CD4-positive, alpha-beta T cell treated with Interleukin-4 for 1 hour (primary cell): ENCODE data around the gene KDM3B.
"Not testable (repeated sequence)": the region's sequence is repeated elsewhere in the genome, so short reads cannot be mapped to it uniquely, and the experiment has no call there.

Experiments used
- DNase-seq, 2 donors: peaks; one replicate each; pipeline ENCODE4 v3.0.0-alpha.2; 2020 to 2022

Gene KDM3B, protein sequence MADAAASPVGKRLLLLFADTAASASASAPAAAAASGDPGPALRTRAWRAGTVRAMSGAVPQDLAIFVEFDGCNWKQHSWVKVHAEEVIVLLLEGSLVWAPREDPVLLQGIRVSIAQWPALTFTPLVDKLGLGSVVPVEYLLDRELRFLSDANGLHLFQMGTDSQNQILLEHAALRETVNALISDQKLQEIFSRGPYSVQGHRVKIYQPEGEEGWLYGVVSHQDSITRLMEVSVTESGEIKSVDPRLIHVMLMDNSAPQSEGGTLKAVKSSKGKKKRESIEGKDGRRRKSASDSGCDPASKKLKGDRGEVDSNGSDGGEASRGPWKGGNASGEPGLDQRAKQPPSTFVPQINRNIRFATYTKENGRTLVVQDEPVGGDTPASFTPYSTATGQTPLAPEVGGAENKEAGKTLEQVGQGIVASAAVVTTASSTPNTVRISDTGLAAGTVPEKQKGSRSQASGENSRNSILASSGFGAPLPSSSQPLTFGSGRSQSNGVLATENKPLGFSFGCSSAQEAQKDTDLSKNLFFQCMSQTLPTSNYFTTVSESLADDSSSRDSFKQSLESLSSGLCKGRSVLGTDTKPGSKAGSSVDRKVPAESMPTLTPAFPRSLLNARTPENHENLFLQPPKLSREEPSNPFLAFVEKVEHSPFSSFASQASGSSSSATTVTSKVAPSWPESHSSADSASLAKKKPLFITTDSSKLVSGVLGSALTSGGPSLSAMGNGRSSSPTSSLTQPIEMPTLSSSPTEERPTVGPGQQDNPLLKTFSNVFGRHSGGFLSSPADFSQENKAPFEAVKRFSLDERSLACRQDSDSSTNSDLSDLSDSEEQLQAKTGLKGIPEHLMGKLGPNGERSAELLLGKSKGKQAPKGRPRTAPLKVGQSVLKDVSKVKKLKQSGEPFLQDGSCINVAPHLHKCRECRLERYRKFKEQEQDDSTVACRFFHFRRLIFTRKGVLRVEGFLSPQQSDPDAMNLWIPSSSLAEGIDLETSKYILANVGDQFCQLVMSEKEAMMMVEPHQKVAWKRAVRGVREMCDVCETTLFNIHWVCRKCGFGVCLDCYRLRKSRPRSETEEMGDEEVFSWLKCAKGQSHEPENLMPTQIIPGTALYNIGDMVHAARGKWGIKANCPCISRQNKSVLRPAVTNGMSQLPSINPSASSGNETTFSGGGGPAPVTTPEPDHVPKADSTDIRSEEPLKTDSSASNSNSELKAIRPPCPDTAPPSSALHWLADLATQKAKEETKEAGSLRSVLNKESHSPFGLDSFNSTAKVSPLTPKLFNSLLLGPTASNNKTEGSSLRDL (N-terminal part only)

DNA sequence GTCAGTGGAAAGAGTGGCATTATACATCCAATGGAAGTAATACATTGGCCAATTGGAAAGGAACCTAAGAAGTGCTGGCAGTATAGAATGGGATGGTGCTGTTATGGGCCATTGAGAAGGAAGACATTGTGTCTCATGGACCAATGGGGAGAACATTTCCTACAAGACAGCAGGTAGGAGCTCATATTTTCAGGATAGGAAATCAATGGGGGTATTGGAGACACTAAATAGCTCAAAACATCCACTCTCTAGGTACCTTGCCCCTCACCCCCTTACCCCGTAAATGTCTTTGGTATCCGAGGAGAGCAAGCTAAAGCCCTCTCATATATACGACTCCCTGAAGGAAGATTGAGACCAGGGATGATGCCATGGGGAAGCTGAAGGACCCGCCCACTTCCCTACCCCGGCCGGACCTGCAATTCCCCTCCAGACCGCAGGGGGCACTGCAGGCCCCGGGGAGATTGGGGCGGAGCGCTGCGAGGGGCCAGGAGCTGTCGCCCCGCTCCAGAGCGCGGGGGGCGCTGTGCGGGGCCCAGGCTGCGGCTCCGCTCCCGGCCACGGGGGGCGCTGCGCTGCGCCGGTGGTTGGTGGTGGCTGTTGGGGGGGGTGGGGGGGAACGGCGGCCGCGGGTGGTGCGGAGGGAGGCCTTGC, at the start of gene KDM3B:
TSS of gene KDM3B (plus strand) at position 615 of the 651 bp plus-strand sequence. CDS start 111 bp downstream, outside the sequence.
- DNase-seq = peak; percentile 92 to 95

GRCh38 chr5:138303372-138303771, 49.1 kb upstream of the KDM3B start:
- no peak for DNase-seq

- DNase-seq = no peak
Measured at GRCh38 chr5:138305797-138306196, 46.7 kb upstream of the KDM3B start.

DNA sequence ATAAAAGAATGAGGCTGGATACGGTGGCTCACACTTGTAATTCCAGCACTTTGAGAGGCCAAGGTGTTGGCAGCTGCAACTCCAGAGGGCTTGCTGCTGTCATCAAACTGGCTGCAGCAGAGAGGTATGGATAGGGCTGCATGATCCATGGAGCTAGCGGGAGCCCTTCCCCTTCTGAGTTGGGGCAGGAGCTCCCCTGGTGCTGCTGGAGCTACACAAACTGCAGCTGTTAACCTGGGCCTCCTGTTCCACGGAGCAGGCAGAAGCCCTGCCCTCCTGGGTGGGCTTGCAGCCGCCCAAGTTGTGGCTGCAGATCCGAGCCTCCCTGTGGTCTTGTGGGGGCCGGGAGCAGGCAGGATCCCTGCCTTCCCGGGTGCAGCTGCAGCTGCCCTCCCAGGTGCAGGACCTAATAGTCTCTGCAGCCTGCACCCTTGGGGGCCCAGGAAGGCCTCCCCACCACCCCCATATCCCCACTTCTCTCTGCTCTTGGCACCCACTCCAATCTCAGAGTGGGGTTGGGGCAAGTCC, 36.7 kb upstream of the KDM3B start:
- DNase-seq = no peak

DNA sequence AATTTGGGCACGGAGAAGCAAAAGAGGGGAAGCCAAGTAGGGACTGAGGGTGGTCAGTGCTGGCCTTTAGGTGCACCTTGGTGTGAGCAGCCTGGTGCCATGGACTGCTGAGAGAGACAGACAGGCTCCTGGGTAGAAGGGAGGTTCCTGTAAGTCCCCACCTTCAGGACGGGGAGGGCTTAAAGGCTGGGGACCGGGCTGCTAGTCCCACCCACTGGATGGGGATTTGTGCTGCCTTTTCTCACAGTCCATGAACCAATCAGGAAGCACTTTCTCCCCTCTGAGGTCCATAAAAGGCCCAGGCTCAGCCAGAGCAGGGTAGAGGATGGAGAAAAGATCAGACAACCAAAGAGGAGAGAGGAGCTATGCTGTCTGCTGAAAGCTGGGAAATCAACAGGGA, 36.1 kb upstream of the KDM3B start:
- DNase-seq = no peak

DNA sequence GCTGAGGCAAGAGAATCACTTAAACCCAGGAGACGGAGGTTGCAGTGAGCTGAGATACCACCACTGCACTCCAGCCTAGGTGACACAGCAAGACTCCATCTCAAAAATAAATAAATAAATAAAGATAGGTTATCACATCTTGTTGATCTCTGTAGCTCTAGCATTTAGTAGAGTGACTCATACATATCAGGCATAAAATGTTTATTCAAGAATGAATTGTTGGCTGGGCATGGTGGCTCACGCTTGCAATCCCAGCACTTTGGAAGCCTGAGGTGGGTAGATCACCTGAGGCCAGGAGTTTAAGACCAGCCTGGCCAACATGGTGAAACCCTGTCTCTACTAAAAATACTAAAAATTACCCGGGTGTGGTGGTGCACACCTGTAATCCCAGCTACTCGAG, 34.3 kb upstream of the KDM3B start:
- DNase-seq = not testable (repeated sequence)

DNA sequence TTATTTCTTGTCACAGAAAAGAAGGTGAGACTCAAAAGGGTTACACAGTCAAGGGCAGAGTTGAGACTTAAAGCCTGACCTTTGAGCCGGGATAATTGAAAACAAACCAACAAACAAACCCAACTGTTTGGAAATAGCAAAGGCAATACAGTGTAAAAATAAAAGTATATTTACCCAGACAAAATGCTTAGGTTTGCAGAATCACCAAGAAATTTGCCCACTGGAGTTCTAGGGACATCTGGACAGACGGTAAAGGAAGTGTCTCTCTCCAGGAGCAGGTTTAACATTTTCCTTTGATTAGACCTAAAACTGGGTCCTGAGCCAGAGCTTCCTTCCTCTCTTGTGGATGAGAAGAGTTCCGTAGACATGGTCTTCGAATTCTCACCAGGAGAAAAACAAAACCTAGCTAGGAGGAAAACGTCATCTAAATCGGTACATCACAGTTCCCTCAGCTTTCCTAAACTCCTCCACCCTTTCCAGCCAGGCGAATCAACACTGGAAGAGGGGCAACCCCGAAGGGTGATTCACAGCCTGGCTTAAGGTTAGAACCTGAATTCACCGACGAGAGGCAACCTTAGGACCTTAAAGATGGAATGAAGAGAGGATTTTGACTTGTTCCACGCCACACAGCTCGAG, 21.6 kb upstream of the KDM3B start:
- no peak for DNase-seq

DNA sequence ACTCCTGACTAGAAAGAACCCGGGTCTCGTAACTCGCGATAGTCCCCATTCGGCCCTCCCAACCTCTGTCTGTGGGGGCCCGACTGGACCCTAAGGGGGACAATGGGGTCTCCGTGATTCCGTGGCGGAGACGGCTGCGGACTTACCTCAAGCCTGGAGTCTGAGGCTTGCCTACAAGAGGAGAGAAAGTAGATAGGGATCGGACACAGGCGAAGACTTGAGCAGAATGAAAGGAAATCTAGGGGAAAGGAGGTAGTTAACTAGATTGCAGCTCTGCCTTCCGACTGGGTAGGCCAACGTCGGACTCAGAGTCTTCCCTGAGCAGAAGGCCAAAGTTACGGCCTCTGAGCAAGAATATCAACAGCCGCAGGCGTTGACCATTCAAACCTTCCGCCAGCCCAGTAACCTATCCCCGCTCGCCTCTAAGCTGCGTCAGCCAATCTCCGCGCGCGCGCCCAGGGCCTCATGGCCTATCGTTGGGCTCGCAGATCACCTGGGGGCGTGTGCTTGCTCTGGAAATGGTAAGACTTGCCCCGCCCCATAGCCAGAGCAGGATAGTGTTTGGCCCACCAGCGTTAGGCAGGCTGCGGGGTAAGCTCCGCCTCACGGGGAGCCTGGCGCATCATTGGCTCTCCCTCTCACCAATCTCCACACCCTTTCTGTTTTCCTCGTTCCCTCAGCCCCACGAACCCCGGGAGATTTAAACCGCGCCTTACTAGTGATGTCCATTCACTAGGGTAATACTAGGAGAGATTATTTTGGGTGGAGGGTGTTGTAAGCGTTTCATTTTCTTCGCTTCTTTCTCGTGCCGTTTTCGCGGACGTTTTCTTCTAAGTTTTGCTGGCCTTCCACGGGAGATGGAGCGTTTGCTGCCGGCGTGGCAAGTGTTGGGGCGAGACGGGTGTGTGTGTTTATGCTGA, 20.8 kb upstream of the KDM3B start, which contains the start of gene CDC25C:
TSS of gene CDC25C (minus strand) at position 356 of the 920 bp plus-strand sequence. CDS start 624 bp downstream, outside the sequence.
- DNase-seq = peak; percentile 98 to 99

DNA sequence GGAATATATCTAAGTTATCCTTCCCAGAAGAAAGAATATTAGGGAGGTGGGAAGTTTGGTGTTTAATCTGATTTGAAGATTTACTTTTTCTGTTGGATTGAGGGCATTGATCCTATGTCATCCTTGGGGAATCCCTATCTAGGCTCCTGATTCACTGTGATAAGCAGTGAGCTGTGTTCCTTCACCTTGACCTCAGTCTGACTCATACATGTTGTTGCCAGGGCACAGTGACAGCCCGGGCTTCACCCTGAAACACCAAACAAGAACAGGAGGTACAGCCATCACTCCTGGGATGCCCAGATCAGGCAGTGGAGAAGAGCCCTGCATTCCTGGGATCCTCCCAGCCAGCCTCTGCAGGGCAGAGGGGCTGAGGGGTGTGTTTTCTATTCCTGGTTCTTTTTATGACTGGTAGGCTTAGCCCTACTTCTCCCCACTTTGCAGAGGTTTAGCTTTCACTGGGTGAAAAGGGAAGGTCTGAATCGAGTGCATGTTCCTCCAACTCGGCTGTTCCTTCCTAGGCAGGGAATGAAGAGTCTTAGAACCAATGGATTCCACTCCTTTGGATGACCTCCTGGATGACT, 17.5 kb upstream of the KDM3B start:
- DNase-seq = no peak

- DNase-seq = peak; percentile 84 to 88
Measured at GRCh38 chr5:138336952-138337684, 15.4 kb upstream of the KDM3B start.

GRCh38 chr5:138337685-138338410, 14.6 kb upstream of the KDM3B start, which contains the start of gene FAM53C:
FAM53C (plus strand) TSS chr5:138338266; CDS start chr5:138341336, 3,070 bp downstream.
- peak; percentile 92 to 95 for DNase-seq

GRCh38 chr5:138338411-138339090, 13.9 kb upstream of the KDM3B start:
- no peak for DNase-seq

DNA sequence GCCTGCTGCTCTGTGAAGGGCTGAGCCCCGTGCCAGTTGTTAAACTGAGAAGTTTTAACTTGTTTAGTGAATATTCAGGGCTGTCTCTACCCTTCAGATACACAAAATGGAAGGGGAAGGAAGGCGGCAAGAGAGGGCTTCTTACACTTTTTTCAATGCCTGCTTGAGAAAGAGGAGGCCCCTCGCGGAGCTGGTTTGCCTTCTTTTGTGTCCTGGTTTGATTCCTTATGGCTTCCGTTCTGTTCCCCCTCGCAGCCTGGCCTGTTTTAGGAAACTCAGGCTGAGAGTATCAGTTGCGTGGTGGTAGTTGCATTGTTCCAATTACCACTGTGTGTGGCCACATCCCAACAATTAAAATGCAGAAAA, 13.4 kb upstream of the KDM3B start:
- DNase-seq = no peak

DNA sequence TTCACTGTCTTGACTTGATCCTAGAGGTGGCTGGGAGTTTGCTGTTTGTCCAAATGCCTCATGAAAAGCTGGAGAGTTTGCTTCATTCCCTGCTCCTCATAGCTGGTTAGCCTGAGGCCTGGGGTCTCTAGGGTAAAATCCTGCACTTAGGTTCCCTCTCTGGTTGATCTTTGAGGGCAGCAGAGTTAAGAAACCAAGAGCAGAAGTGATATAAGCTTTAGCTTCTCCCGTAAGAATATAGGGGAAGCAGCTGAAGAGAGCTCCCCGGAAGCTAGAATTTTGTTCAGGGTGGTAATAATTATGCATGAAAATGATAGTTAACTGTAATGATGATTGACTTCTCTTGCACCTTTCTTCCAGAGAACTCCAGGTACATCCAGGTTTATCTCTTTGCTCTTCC, 13.0 kb upstream of the KDM3B start:
- DNase-seq = no peak

GRCh38 chr5:138340008-138340407, 12.5 kb upstream of the KDM3B start:
- no peak for DNase-seq

DNA sequence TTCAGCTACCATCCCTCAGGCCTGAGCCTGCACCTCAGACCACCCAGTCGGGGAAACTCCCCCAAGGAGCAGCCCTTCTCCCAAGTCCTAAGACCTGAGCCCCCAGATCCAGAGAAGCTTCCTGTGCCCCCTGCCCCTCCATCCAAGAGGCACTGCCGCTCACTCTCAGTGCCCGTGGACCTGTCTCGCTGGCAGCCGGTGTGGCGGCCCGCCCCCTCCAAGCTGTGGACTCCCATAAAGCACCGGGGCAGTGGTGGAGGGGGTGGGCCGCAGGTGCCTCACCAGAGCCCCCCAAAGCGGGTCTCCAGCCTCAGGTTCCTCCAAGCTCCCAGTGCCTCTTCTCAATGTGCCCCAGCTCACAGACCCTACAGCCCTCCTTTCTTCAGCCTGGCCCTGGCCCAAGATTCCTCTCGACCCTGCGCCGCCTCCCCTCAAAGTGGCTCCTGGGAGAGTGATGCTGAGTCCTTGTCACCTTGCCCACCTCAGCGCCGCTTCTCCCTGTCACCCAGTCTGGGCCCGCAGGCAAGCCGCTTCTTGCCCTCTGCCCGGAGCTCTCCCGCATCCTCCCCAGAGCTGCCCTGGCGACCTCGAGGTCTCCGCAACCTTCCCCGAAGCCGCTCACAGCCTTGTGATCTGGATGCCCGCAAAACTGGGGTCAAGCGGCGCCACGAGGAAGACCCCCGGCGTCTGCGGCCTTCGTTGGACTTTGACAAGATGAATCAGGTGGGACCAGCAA, 7.4 kb upstream of the KDM3B start:
- no peak for DNase-seq

- no peak for DNase-seq
Measured at GRCh38 chr5:138346889-138347288, 5.6 kb upstream of the KDM3B start.
